DND-41 (cell line): ENCODE data around the gene MVB12B.

ENCODE experiments used
- ATAC-seq: fragments of 200-7000 bp; cut with Tn5 transposase; 3 replicates; pipeline ENCODE4 v1.9.1; 2021; ENCODE audit warnings: low read depth; ENCODE audit not compliant: insufficient read depth
- DNase-seq: peaks from one replicate; pipeline ENCODE4 v3.0.0-alpha.2; 2020
- H2AFZ ChIP-seq: 2 replicates; pipeline ENCODE4 v1.6.0; 2012; ENCODE audit warnings: low read depth, low read length
- H3K27ac ChIP-seq: 2 replicates; pipeline ENCODE4 v1.5.1; 2012; ENCODE audit warnings: low read length, inconsistent platforms
- H3K27me3 ChIP-seq: fragments of 200-600 bp; sonication (generic); 2 replicates; pipeline ENCODE4 v1.6.0; 2012; ENCODE audit warnings: low read length, mild to moderate bottlenecking, inconsistent platforms; ENCODE audit not compliant: insufficient read depth, poor library complexity
- H3K36me3 ChIP-seq: 2 replicates; pipeline ENCODE4 v1.5.1; 2012; ENCODE audit warnings: low read length, inconsistent platforms; ENCODE audit not compliant: insufficient read depth
- H3K4me1 ChIP-seq: 2 replicates; pipeline ENCODE4 v1.5.1; 2012; ENCODE audit warnings: mild to moderate bottlenecking, low read length; ENCODE audit not compliant: insufficient read depth
- H3K4me2 ChIP-seq: 2 replicates; pipeline ENCODE4 v1.6.0; 2012; ENCODE audit warnings: mild to moderate bottlenecking, moderate library complexity, low read length, inconsistent platforms; ENCODE audit not compliant: insufficient read depth
- H3K4me3 ChIP-seq, 2 experiments: fragments of 200-600 bp in 1 of 2; shearing (Covaris generic) in 1 of 2; 2 replicates each; pipeline ENCODE4 v1.5.1; 2012 to 2016; ENCODE audit warnings: inconsistent platforms in 2 of 2, low read length in 2 of 2, mild to moderate bottlenecking in 2 of 2, low read depth in 1 of 2, moderate library complexity in 1 of 2
- H3K79me2 ChIP-seq: 2 replicates; pipeline ENCODE4 v1.6.0; 2012; ENCODE audit warnings: low read length, inconsistent platforms; ENCODE audit not compliant: insufficient read depth
- H3K9ac ChIP-seq: 2 replicates; pipeline ENCODE4 v1.6.0; 2012; ENCODE audit warnings: low read depth, mild to moderate bottlenecking, inconsistent platforms, low read length, moderate library complexity
- H3K9me3 ChIP-seq: 2 replicates; pipeline ENCODE4 v1.5.1; 2012; ENCODE audit warnings: low read length, moderate library complexity, mild to moderate bottlenecking, inconsistent platforms; ENCODE audit not compliant: insufficient read depth, severe bottlenecking
- H4K20me1 ChIP-seq: 2 replicates; pipeline ENCODE4 v1.6.0; 2012; ENCODE audit warnings: low read length; ENCODE audit not compliant: insufficient read depth
- CTCF ChIP-seq: IDR thresholded peaks from 2 replicates; pipeline ENCODE4 v1.5.1; 2012; ENCODE audit warnings: borderline replicate concordance, low read length, moderate library complexity, mild to moderate bottlenecking; ENCODE audit not compliant: poor library complexity, severe bottlenecking; ENCODE audit errors: extremely low read depth
- EZH2 ChIP-seq: IDR thresholded peaks from 3 replicates; pipeline ENCODE4 v1.6.1; 2012; ENCODE audit warnings: borderline replicate concordance, low read depth, mild to moderate bottlenecking, moderate library complexity, low read length, inconsistent platforms; ENCODE audit not compliant: severe bottlenecking

MVB12B gene

DNA sequence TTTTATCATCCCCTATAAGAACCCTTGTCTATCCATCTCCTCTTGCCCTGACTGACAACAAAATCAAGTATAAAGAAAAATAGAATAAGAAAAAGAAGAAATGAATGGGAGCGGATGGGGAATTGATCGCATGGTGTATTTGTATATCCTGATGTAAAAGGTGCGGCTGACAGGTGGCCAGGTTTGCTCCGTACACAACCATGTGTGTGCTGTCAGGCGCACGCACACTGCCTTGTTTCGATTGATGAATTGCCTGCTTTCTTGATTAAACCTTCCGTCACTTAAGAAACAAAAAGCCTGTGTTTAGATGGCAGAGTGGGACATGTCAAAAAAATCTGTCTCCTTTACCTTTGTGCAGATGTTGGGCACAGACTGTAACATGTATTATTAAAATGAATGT, 102.6 kb downstream of the MVB12B start:
- Histone ChIP-seq H3K9me3 (no peaks in the 10 kb centered on the region), H3K4me3 (no peak overlapping the region), H3K27me3 (no peaks in the 10 kb centered on the region), H3K4me2 (no peak overlapping the region), H4K20me1 (peaks cover 1% of the 10 kb centered on the region; the same call in 1 of the 2 replicates), H3K4me1 (no peaks in the 10 kb centered on the region), H2AFZ (no peak overlapping the region), H3K9ac (no peak overlapping the region), H3K36me3 (no peaks in the 10 kb centered on the region), H3K27ac (no peak overlapping the region), H3K79me2 (no peaks in the 10 kb centered on the region)
- TF ChIP-seq CTCF, result no peak
- ATAC-seq (no peak), DNase-seq (no peak)

GRCh38 chr9:126430124-126430523, 103.5 kb downstream of the MVB12B start:
- no peak for ATAC-seq
- Histone ChIP-seq H3K27me3 (no peaks in the 10 kb centered on the region), H3K4me3 (no peak overlapping the region), H4K20me1 (no peaks in the 10 kb centered on the region), H3K36me3 (no peaks in the 10 kb centered on the region), H3K4me2 (no peak overlapping the region), H3K4me1 (no peaks in the 10 kb centered on the region), H3K79me2 (no peaks in the 10 kb centered on the region), H3K9ac (no peak overlapping the region), H3K27ac (no peak overlapping the region), H3K9me3 (no peaks in the 10 kb centered on the region), H2AFZ (no peak overlapping the region)
- no peak for TF ChIP-seq CTCF
- TF ChIP-seq EZH2, result no peak
- no peak for DNase-seq

DNA sequence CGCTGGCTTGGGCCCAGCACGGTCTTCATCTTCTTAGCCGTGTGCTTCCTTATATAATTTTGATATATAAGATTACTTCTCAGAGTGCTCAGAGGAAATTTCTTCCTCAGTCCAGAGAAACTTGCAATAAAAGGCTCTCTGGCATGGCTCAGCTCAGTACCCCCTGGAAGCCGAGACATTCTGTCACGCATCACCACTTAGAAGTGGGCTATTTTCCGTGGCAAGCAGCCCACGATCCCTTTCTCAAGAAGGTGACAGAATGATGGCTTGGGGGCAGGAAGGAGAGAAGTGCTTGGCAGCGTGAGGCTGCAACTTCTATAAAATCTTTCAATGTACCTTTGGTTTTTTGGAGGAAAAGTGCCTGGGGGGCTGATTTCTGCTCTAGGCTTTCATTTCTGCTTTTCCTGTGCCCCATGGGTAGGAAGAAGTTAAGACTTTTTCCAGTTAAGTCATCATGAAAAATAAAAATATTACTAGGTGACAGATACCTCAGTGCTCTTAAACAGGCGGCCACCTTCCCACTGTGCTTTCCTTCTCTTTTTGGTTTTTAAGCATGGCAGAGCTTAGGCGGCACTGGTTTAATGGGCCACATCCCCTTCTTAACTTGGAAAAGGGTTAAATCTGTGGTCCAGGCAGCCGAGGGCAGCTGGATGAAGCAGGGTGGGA, 104.6 kb downstream of the MVB12B start:
- Histone ChIP-seq H3K27ac (no peak overlapping the region), H3K36me3 (no peaks in the 10 kb centered on the region), H3K9me3 (no peaks in the 10 kb centered on the region), H4K20me1 (no peaks in the 10 kb centered on the region), H3K27me3 (no peaks in the 10 kb centered on the region), H3K4me2 (no peak overlapping the region), H3K9ac (no peak overlapping the region), H2AFZ (no peak overlapping the region), H3K4me1 (no peaks in the 10 kb centered on the region), H3K4me3 (no peak overlapping the region), H3K79me2 (no peaks in the 10 kb centered on the region)
- ATAC-seq (no peak), DNase-seq (no peak)
- TF ChIP-seq CTCF (no peak), EZH2 (no peak)

DNA sequence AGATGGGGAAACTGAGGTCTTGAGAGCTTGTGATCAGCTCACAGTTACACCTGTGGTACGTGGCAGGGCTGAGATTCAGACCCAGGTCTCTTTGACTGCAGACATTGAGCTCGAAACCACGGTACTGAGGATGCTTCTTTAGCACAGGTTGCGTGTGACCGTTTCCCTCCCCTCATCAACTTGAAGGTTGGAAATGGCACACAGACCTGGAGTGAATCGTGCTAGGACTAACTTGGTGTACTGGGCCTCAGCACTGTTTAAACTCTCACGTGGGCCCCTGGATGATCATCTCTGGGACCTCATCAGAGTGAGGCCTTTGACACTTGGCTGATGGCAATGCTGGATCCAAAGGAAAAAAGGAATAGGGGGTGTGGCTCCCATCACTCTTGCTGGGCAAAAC, 106.0 kb downstream of the MVB12B start:
- Histone ChIP-seq H3K4me1 (no peaks in the 10 kb centered on the region), H3K4me3 (no peak overlapping the region), H3K9me3 (no peaks in the 10 kb centered on the region), H2AFZ (no peak overlapping the region), H3K4me2 (no peak overlapping the region), H3K79me2 (no peaks in the 10 kb centered on the region), H3K27me3 (no peaks in the 10 kb centered on the region), H4K20me1 (no peaks in the 10 kb centered on the region), H3K27ac (no peak overlapping the region), H3K36me3 (no peaks in the 10 kb centered on the region), H3K9ac (no peak overlapping the region)
- no peak for TF ChIP-seq CTCF
- TF ChIP-seq EZH2, result no peak
- no peak for ATAC-seq
- DNase-seq, result no peak
